ENCODE measurements around the gene SEMA5A.

Gene SEMA5A

DNA sequence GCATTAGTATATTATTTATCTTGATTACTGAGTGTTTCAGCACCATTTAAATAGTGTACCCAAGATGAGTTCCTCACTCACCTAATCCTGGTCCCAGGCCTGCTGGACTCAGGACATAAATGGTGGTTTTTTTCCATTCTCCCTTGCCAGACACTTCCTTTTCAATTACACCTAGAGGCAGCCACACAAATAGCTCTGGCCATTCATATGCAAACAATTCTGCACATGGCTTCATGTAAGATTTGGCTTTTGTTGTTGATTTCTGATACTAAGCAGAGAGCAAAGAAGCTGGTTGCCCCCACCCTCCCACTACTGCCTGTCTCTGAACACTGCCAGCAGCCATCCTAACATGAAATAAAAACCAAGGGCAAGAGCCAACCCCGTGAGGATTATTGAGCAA is 180.4 kb downstream of the SEMA5A start:
- TF ChIP-seq, protein P1, sequence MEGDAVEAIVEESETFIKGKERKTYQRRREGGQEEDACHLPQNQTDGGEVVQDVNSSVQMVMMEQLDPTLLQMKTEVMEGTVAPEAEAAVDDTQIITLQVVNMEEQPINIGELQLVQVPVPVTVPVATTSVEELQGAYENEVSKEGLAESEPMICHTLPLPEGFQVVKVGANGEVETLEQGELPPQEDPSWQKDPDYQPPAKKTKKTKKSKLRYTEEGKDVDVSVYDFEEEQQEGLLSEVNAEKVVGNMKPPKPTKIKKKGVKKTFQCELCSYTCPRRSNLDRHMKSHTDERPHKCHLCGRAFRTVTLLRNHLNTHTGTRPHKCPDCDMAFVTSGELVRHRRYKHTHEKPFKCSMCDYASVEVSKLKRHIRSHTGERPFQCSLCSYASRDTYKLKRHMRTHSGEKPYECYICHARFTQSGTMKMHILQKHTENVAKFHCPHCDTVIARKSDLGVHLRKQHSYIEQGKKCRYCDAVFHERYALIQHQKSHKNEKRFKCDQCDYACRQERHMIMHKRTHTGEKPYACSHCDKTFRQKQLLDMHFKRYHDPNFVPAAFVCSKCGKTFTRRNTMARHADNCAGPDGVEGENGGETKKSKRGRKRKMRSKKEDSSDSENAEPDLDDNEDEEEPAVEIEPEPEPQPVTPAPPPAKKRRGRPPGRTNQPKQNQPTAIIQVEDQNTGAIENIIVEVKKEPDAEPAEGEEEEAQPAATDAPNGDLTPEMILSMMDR (IDR thresholded peaks at IDR 0.05; ENCODE audit: control insufficient read depth, extremely low read depth, insufficient read depth): no peak
- no peak for DNase-seq (ENCODE audit: low read depth)

DNA sequence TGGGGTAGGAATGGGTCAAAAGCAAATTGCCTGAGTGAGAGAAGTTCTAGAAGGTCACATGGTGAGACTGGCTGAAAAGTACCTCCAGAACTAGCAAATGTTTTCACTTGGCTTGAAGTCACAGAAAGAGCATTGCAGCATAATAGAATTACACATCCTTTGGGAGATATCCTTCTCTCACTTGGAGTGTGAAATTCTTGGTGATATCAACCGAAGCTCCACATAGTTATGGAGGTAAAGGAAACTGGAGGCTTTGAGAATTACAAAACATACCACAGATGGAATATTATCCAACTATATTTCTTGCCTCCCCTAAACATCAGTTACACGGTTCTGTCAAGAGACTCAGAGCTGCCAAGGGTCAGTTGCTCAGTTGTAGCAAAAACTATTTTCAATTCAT is 182.4 kb downstream of the SEMA5A start:
- TF ChIP-seq, protein P1 (IDR thresholded peaks at IDR 0.05; ENCODE audit: control insufficient read depth, extremely low read depth, insufficient read depth): no peak
- no peak for DNase-seq (ENCODE audit: low read depth)
- no peak overlapping the region for H3K4me3 ChIP-seq (ENCODE audit: low read depth, low read length)

More for the DNA sequence above, 180.4 kb downstream of the SEMA5A start:
- H3K4me3 ChIP-seq (ENCODE audit: low read depth, low read length): no peak overlapping the region

DNA sequence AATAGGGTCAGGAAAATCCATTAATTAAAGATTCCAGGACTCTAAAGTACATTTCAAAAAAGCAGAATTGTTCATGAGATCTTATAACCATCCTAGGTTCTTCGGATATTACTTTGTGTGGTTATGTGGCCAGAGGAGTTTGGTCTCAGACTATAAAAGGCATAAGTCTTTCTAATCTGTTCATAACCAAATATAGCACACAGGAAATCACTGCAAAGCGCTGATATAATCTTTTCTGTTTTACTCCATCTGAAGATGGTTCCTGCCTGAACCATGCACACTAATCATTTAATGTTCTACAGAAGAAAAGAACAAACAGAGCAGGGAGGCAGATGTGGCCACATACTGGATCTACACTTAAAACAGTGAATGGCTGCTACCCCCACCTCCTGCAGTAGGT is 182.8 kb downstream of the SEMA5A start:
- TF ChIP-seq, protein P1 (IDR thresholded peaks at IDR 0.05; ENCODE audit: control insufficient read depth, extremely low read depth, insufficient read depth): no peak
- no peak for DNase-seq (ENCODE audit: low read depth)
- H3K4me3 ChIP-seq (ENCODE audit: low read depth, low read length): no peak overlapping the region

DNA sequence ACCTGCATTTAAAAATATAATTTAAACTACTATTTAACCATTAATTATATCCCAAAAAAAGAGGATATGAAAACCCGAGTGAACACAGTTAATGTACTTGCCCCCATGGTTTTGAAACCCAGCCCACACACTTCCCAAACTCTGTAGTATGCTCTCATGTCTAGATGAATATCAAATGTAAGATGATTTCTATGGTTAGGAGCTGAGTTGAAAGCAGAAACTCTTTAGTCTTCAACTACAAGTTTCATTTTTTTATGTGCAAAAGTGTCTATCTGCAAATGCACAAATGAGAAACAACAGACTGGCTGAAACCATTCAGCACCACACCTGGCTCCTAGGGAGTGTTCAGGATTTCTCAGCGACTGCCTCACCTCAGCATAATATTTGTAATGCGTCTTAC is 183.3 kb downstream of the SEMA5A start:
- TF ChIP-seq, protein P1 (IDR thresholded peaks at IDR 0.05; ENCODE audit: control insufficient read depth, extremely low read depth, insufficient read depth): no peak
- DNase-seq (ENCODE audit: low read depth): no peak
- H3K4me3 ChIP-seq (ENCODE audit: low read depth, low read length): no peak overlapping the region

DNA sequence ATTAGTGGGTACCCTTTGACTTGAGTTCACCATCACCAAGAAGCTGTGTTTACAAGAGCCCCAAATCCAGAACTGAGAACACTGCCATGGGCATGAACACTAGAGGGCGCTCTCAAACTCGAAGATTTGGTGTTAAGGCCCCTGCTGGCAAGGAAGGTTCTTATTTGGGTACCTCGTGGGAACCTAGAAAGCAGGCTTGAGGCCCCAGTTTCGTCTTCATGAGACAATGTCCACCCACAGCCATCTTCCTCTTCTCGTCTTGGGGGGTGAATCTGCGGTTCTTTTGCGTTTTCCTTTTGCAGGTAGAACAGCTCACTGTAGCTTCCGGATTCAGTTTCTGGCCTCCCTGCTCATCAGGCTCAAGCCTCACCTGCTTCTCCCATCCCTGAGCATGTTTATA is 184.0 kb downstream of the SEMA5A start:
- H3K4me3 ChIP-seq (ENCODE audit: low read depth, low read length): no peak overlapping the region
- peak; percentile 33 for DNase-seq (ENCODE audit: low read depth)
- TF ChIP-seq, protein P1 (IDR thresholded peaks at IDR 0.05; ENCODE audit: control insufficient read depth, extremely low read depth, insufficient read depth): peak; percentile 89

DNA sequence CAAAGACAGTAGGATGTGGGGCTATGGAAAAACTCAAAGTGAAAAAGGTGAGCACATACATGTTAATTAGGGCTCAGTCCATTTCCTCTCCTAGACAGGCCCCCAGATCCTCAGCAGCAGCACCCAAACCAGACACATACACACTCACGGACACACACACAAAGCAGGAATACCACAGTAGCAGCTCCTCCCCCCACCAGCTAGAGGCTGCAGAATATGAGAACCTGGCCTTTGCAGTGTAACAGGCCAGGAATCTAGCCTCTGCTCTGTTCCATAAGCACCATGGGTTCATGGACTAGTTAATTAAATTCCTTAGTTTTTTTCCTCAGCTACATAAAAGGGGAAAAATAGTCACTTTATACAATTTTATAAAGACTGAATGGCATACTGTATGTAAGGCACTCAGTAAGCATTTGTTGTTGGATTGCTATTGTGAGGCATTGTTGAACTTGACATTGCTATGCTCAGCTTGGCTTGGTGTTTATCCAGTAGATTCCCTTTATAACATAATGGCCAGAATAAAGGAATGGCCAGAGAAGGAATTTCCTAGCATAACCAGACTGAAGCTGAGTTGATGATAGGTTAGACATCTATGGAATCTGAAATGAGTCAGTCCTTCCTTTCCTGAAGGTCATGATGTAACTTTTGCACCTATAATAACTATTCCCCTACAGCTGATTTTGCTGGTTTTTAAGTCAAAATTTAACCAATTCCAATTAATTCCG is 186.8 kb downstream of the SEMA5A start:
- TF ChIP-seq, protein P1 (IDR thresholded peaks at IDR 0.05; ENCODE audit: control insufficient read depth, extremely low read depth, insufficient read depth): no peak
- no peak for DNase-seq (ENCODE audit: low read depth)
- no peak overlapping the region for H3K4me3 ChIP-seq (ENCODE audit: low read depth, low read length)

DNA sequence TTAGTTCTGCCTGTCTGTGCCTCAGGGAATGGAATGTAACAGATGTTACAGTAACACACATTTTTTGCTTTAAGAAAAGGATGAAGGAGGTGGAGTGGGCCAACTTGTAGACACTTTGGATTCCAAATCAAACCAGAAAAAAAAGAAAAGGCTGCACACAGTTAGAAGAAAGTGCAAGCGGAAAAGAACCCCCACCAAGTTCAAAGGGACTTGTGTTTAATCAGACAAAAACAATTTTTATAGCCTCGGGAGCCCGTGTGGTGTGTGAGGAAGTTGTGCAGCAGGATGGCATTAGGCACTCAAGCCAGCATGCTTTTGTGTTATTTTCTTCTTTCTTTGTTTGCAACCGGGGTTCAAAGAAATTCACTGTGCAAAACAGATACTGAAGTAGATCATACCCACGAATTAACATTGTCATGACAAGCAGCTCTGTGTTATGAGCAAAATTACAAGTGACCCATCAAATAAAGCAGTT is 189.5 kb downstream of the SEMA5A start:
- DNase-seq (ENCODE audit: low read depth): no peak

More for the DNA sequence above, 189.5 kb downstream of the SEMA5A start:
- TF ChIP-seq, protein P1 (IDR thresholded peaks at IDR 0.05; ENCODE audit: control insufficient read depth, extremely low read depth, insufficient read depth): no peak
- H3K4me3 ChIP-seq (ENCODE audit: low read depth, low read length): no peak overlapping the region

Measured in LNCaP clone FGC (cell line).